ENCODE results near the gene KLF16.

- no peak for TF ChIP-seq FOXJ3 (CRISPR knock-in tag; IDR thresholded peaks at IDR 0.05; ENCODE audit: borderline replicate concordance)
- no peak for TF ChIP-seq ATF1 (CRISPR knock-in tag; IDR thresholded peaks at IDR 0.05)
- no peak for TF ChIP-seq CTCF (IDR thresholded peaks at IDR 0.05)
- no peak for TF ChIP-seq ZNF219 (CRISPR knock-in tag; IDR thresholded peaks at IDR 0.05; ENCODE audit: borderline replicate concordance)
- TF ChIP-seq ETV6 (CRISPR knock-in tag; IDR thresholded peaks at IDR 0.05) = no peak
- TF ChIP-seq ZNF121 (CRISPR knock-in tag; IDR thresholded peaks at IDR 0.05) = no peak
- TF ChIP-seq ERG (CRISPR knock-in tag; IDR thresholded peaks at IDR 0.05) = no peak
- TF ChIP-seq ZNF281 (CRISPR knock-in tag; IDR thresholded peaks at IDR 0.05) = no peak
These were observed 49.0 kb downstream of the KLF16 start for GRCh38 chr19:1814391-1814790.

Data from WTC11 (cell line).